Parathyroid adenoma (tissue), 2 donors: ENCODE data around the gene FAM171A2.

Experiments used
- H2AFZ ChIP-seq: fragments of 300-600 bp; sonication (generic); one replicate; pipeline ENCODE4 v1.7.0; 2017; ENCODE audit warnings: antibody characterized with exemption, mild to moderate bottlenecking
- H3K27ac ChIP-seq: fragments of 300-600 bp; sonication (generic); one replicate; pipeline ENCODE4 v1.7.0; 2017
- H3K27me3 ChIP-seq: fragments of 300-600 bp; sonication (generic); one replicate; pipeline ENCODE4 v1.7.0; 2017; ENCODE audit warnings: low read length; ENCODE audit not compliant: control insufficient read depth, insufficient read depth
- H3K36me3 ChIP-seq: fragments of 300-600 bp; sonication (generic); one replicate; pipeline ENCODE4 v1.7.0; 2017; ENCODE audit warnings: low read length; ENCODE audit not compliant: control insufficient read depth, insufficient read depth
- H3K4me1 ChIP-seq: fragments of 300-600 bp; sonication (generic); one replicate; pipeline ENCODE4 v1.7.0; 2017; ENCODE audit warnings: control low read depth
- H3K4me2 ChIP-seq: fragments of 300-600 bp; sonication (generic); one replicate; pipeline ENCODE4 v1.7.0; 2017; ENCODE audit warnings: low read length
- H3K4me3 ChIP-seq: fragments of 300-600 bp; sonication (generic); one replicate; pipeline ENCODE4 v1.7.0; 2017; ENCODE audit warnings: low read depth, low read length
- H3K79me2 ChIP-seq: fragments of 300-600 bp; sonication (generic); one replicate; pipeline ENCODE4 v1.7.0; 2017; ENCODE audit warnings: control low read depth
- H3K9ac ChIP-seq: fragments of 300-600 bp; sonication (generic); one replicate; pipeline ENCODE4 v1.7.0; 2017; ENCODE audit warnings: mild to moderate bottlenecking
- H3K9me3 ChIP-seq: fragments of 300-600 bp; sonication (generic); one replicate; pipeline ENCODE4 v1.7.0; 2017; ENCODE audit warnings: low read length; ENCODE audit not compliant: control insufficient read depth
- TF ChIP-seq, protein P1 (sequence below): fragments of 300-600 bp; sonication (generic); IDR thresholded peaks from one replicate; pipeline ENCODE4 v1.7.0; 2017; ENCODE audit warnings: antibody characterized with exemption, mild to moderate bottlenecking
- donor health status: primary hyperparathyroidism.

Gene FAM171A2

DNA sequence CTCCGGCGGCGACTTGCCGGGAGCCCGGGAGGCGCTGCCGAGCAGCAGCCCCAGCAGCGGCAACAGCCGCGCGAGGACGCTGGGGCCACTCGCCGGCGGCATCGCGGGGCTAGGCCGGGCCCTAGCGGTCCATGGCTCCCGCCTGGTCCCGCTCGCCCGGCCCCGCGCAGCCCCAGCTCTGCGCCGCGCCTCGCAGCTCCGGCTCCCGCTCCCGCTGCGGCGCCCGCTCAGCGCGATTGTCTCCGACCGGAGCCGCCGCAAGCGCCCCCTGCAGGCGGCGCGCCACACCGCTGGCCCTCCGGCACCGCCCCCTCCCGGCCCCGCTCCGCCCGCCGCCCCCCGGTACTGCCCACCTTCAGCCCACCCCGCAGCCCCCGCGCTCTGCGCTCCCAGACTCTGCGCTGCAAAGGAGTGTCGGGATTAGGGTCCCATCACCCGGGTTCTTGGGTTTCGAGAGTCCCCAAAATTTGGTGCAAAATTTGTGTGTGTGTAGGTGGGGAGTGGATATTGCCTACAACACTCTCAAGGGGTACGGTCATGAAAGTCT lies at the start of gene FAM171A2:
TSS of gene FAM171A2 (minus strand) at position 241 of the 547 bp plus-strand sequence. CDS start at position 102, 139 bp downstream.
- H3K9me3 ChIP-seq, result no peaks in the 10 kb centered on the region
- TF ChIP-seq, protein P1, sequence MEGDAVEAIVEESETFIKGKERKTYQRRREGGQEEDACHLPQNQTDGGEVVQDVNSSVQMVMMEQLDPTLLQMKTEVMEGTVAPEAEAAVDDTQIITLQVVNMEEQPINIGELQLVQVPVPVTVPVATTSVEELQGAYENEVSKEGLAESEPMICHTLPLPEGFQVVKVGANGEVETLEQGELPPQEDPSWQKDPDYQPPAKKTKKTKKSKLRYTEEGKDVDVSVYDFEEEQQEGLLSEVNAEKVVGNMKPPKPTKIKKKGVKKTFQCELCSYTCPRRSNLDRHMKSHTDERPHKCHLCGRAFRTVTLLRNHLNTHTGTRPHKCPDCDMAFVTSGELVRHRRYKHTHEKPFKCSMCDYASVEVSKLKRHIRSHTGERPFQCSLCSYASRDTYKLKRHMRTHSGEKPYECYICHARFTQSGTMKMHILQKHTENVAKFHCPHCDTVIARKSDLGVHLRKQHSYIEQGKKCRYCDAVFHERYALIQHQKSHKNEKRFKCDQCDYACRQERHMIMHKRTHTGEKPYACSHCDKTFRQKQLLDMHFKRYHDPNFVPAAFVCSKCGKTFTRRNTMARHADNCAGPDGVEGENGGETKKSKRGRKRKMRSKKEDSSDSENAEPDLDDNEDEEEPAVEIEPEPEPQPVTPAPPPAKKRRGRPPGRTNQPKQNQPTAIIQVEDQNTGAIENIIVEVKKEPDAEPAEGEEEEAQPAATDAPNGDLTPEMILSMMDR, result peak; percentile 62
- H3K4me2 ChIP-seq, result peak within 1 kb of the TSS; percentile 78
- no peaks in the 10 kb centered on the region for H3K36me3 ChIP-seq
- H3K27ac ChIP-seq, result peak within 1 kb of the TSS; percentile 93
- H3K4me1 ChIP-seq, result peaks cover 45% of the 10 kb centered on the region
- peak within 1 kb of the TSS; percentile 70 for H3K4me3 ChIP-seq
- H2AFZ ChIP-seq, result peak within 1 kb of the TSS; percentile 88
- no peaks in the 10 kb centered on the region for H3K27me3 ChIP-seq
- H3K9ac ChIP-seq, result peak within 1 kb of the TSS; percentile 47
- peaks cover 9% of the 10 kb centered on the region for H3K79me2 ChIP-seq

DNA sequence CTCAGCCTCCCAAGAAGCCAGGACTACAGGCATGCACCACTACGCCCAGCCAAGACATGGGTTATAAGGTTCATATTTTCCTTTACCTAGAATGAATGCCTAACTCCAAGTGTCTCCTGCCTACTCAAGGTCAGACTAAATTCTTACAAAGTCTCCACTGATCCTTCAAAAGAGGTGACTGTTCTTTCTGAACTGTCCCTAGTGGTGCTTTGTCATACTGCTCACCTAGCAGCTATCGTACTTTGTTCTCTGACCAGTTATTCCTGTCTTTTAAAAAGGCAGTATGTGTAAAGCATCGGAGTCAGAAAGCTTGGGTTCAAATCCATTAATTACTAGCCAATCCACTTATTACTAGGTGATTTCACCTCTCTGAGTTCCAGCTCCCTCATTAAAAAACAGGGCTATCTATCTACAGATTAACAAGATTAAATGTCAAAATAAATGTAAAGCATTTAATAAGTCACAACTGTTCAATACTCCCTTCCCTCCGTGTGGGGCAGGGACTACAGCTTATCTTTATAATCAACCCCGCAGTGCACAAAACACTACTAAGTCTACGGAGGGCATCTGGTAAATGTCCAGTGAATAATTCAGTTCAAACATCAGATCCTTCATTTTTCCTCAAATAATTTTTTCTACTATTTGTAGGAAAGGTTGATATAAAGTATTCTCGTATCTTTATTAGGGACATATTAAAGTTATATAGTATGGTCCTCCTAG lies 45.8 kb upstream of the FAM171A2 start:
- H3K27ac ChIP-seq, result no peak overlapping the region
- H3K4me3 ChIP-seq, result no peak overlapping the region
- no peaks in the 10 kb centered on the region for H3K4me1 ChIP-seq
- TF ChIP-seq, protein P1, result no peak
- H3K9me3 ChIP-seq, result no peaks in the 10 kb centered on the region
- H3K4me2 ChIP-seq, result no peak overlapping the region
- H3K9ac ChIP-seq, result no peak overlapping the region
- no peaks in the 10 kb centered on the region for H3K27me3 ChIP-seq
- no peak overlapping the region for H2AFZ ChIP-seq
- peaks cover 8% of the 10 kb centered on the region for H3K79me2 ChIP-seq
- no peaks in the 10 kb centered on the region for H3K36me3 ChIP-seq

DNA sequence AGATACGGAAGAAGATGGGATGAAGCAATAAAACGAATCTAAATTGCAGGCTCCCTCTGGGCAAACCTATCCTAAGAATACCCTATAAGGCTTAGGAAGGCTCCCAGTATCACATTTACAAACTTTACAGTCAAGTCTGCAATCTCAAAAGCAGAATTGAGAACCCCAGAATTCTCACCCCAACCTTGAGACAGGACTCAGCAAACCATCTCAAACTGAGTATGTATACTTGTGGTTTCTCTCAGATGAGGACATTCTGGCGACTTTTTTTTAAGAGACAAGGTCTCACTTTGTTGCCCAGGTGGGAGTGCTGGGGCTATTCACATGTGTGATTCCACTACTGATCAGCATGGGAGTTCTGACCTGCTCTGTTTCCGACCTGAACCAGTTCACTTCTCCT lies 45.1 kb upstream of the FAM171A2 start:
- peaks cover 5% of the 10 kb centered on the region for H3K79me2 ChIP-seq
- no peak overlapping the region for H3K4me2 ChIP-seq
- TF ChIP-seq, protein P1, result no peak
- H3K4me3 ChIP-seq, result no peak overlapping the region
- H2AFZ ChIP-seq, result no peak overlapping the region
- no peaks in the 10 kb centered on the region for H3K4me1 ChIP-seq
- no peaks in the 10 kb centered on the region for H3K9me3 ChIP-seq
- no peak overlapping the region for H3K27ac ChIP-seq
- no peaks in the 10 kb centered on the region for H3K27me3 ChIP-seq
- no peaks in the 10 kb centered on the region for H3K36me3 ChIP-seq
- no peak overlapping the region for H3K9ac ChIP-seq

DNA sequence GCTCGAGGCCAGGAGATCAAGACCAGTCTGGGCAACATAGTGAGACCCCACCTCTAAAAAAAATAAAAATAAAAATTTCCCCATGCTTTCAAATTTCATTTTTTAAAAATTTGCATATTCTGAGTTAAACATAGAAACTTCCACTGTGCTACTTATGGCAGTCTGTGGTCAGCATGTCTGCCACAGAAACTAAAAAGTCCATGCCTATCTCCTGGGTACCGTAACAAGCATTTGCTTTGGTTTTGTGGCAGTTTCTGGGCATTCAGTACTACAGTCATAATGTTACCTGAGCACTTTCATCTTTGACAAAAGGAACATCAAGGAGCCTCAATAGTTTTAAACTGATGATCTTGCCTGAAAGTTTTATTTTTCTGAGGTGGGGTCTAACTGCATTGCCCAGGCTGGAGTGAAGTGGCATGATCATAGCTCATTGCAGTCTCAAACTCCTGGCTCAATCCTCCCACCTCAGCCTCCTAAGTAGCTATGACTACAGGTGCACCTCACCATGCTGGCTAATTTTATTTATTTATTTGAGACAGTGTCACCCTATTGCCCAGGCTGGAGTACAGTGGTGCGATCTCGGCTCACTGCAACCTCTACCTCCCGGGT lies 39.0 kb upstream of the FAM171A2 start:
- Histone ChIP-seq H3K9ac (no peak overlapping the region), H3K9me3 (no peaks in the 10 kb centered on the region), H2AFZ (no peak overlapping the region), H3K4me2 (no peak overlapping the region), H3K4me1 (no peaks in the 10 kb centered on the region), H3K27ac (no peak overlapping the region), H3K27me3 (no peaks in the 10 kb centered on the region), H3K36me3 (no peaks in the 10 kb centered on the region), H3K79me2 (no peaks in the 10 kb centered on the region), H3K4me3 (no peak overlapping the region)
- TF ChIP-seq, protein P1, result no peak
